H9 (cell line): ENCODE data around the gene SPDL1. TPM values are rescaled to one million over a fixed set of nuclear protein-coding genes. Genes with fewer than 3 reads are reported as not detected.

ENCODE experiments used
- DNase-seq: peaks from one replicate; pipeline ENCODE4 v3.0.0-alpha.2; 2017
- H2AFZ ChIP-seq: one replicate; pipeline ENCODE4 v1.6.1; 2013; ENCODE audit warnings: mild to moderate bottlenecking, low read length, control low read depth, moderate library complexity
- H2AK5ac ChIP-seq: 2 replicates; pipeline ENCODE4 v1.6.1; 2013; ENCODE audit warnings: low read length, control low read depth, mixed read lengths; ENCODE audit not compliant: insufficient read length
- H2BK120ac ChIP-seq: one replicate; pipeline ENCODE4 v1.6.1; 2013; ENCODE audit warnings: low read depth, mild to moderate bottlenecking, low read length, control low read depth, inconsistent platforms; ENCODE audit not compliant: poor library complexity, severe bottlenecking
- H2BK12ac ChIP-seq: 2 replicates; pipeline ENCODE4 v1.6.1; 2013; ENCODE audit warnings: low read length, control low read depth, mixed read lengths, low read depth; ENCODE audit not compliant: insufficient read length
- H2BK15ac ChIP-seq: 2 replicates; pipeline ENCODE4 v1.6.1; 2013; ENCODE audit warnings: low read depth, low read length, control low read depth
- H2BK20ac ChIP-seq: one replicate; pipeline ENCODE4 v1.6.1; 2013; ENCODE audit warnings: low read depth, mild to moderate bottlenecking, low read length, control low read depth, inconsistent platforms; ENCODE audit not compliant: poor library complexity, severe bottlenecking
- H2BK5ac ChIP-seq: 2 replicates; pipeline ENCODE4 v1.6.1; 2013; ENCODE audit warnings: low read length, control low read depth, mixed read lengths; ENCODE audit not compliant: insufficient read length
- H3K14ac ChIP-seq: 2 replicates; pipeline ENCODE4 v1.6.1; 2013; ENCODE audit warnings: low read length, control low read depth; ENCODE audit not compliant: insufficient read depth
- H3K18ac ChIP-seq: 2 replicates; pipeline ENCODE4 v1.6.1; 2013; ENCODE audit warnings: low read depth, mild to moderate bottlenecking, mixed read lengths, low read length, control low read depth; ENCODE audit not compliant: insufficient read length
- H3K23ac ChIP-seq: 2 replicates; pipeline ENCODE4 v1.6.1; 2013; ENCODE audit warnings: low read length, control low read depth, mixed read lengths, low read depth; ENCODE audit not compliant: insufficient read length
- H3K23me2 ChIP-seq: 2 replicates; pipeline ENCODE4 v1.6.1; 2013; ENCODE audit warnings: low read depth, mild to moderate bottlenecking, mixed read lengths, low read length, control low read depth; ENCODE audit not compliant: insufficient read length, poor library complexity, severe bottlenecking
- H3K27ac ChIP-seq: 2 replicates; pipeline ENCODE4 v1.5.1; 2013; ENCODE audit warnings: low read length, control low read depth, mixed read lengths, low read depth; ENCODE audit not compliant: insufficient read length
- H3K27me3 ChIP-seq: 2 replicates; pipeline ENCODE4 v1.6.1; 2013; ENCODE audit warnings: low read length, control low read depth, inconsistent platforms; ENCODE audit not compliant: insufficient read depth
- H3K4ac ChIP-seq: 2 replicates; pipeline ENCODE4 v1.6.1; 2013; ENCODE audit warnings: low read depth, mild to moderate bottlenecking, control low read depth, inconsistent platforms, low read length, moderate library complexity
- H3K4me1 ChIP-seq: 2 replicates; pipeline ENCODE4 v1.6.1; 2013; ENCODE audit warnings: low read length, control low read depth, inconsistent platforms; ENCODE audit not compliant: insufficient read depth
- H3K4me2 ChIP-seq: 2 replicates; pipeline ENCODE4 v1.6.1; 2013; ENCODE audit warnings: low read length, control low read depth, mixed read lengths; ENCODE audit not compliant: insufficient read length, insufficient read depth
- H3K56ac ChIP-seq: 2 replicates; pipeline ENCODE4 v1.6.1; 2013; ENCODE audit warnings: low read depth, mild to moderate bottlenecking, mixed read lengths, low read length, control low read depth; ENCODE audit not compliant: insufficient read length
- H3K79me1 ChIP-seq: 2 replicates; pipeline ENCODE4 v1.6.1; 2013; ENCODE audit warnings: low read depth, mild to moderate bottlenecking, moderate library complexity, low read length, control low read depth, inconsistent platforms; ENCODE audit not compliant: insufficient read depth, poor library complexity, severe bottlenecking
- H3K79me2 ChIP-seq: 2 replicates; pipeline ENCODE4 v1.6.1; 2013; ENCODE audit warnings: low read length, control low read depth, inconsistent platforms; ENCODE audit not compliant: insufficient read depth
- H3K9ac ChIP-seq: 2 replicates; pipeline ENCODE4 v1.6.1; 2013; ENCODE audit warnings: low read length, control low read depth, mixed read lengths; ENCODE audit not compliant: insufficient read length; ENCODE audit errors: extremely low read depth
- H3K9me3 ChIP-seq: one replicate; pipeline ENCODE4 v1.6.1; 2013; ENCODE audit warnings: low read depth, low read length, inconsistent platforms; ENCODE audit not compliant: control insufficient read depth
- H3T11ph ChIP-seq: one replicate; pipeline ENCODE4 v1.6.1; 2013; ENCODE audit warnings: mild to moderate bottlenecking, low read length, control low read depth, inconsistent platforms
- H4K20me1 ChIP-seq: one replicate; pipeline ENCODE4 v1.6.1; 2013; ENCODE audit not compliant: control insufficient read depth, insufficient read length, insufficient read depth
- H4K5ac ChIP-seq: 2 replicates; pipeline ENCODE4 v1.6.1; 2013; ENCODE audit warnings: low read depth, mild to moderate bottlenecking, mixed read lengths, low read length, control low read depth; ENCODE audit not compliant: insufficient read length
- H4K8ac ChIP-seq: replicated peaks from 2 replicates; pipeline ENCODE4 v1.6.1; 2013; ENCODE audit warnings: low read length, control low read depth, mixed read lengths, low read depth; ENCODE audit not compliant: insufficient read length
- H4K91ac ChIP-seq: 2 replicates; pipeline ENCODE4 v1.6.1; 2013; ENCODE audit warnings: low read depth, mild to moderate bottlenecking, moderate library complexity, mixed read lengths, low read length, control low read depth; ENCODE audit not compliant: insufficient read length
- H3K27ac Mint-ChIP-seq, 3 experiments: 2 replicates in 2 of 3; 3 replicates in 1 of 3; pipeline ENCODE4 v1.8.0; 2020 to 2021; ENCODE audit warnings: mixed read lengths in 3 of 3, mild to moderate bottlenecking in 1 of 3, moderate library complexity in 1 of 3
- H3K27me3 Mint-ChIP-seq: 2 replicates; pipeline ENCODE4 v1.8.0; 2021; ENCODE audit warnings: low read depth, mild to moderate bottlenecking, moderate library complexity, mixed read lengths
- H3K36me3 Mint-ChIP-seq, 3 experiments: 2 replicates in 2 of 3; 3 replicates in 1 of 3; pipeline ENCODE4 v1.8.0; 2020 to 2021; ENCODE audit warnings: low read depth in 3 of 3, mixed read lengths in 3 of 3; ENCODE audit not compliant: insufficient read depth in 1 of 3
- H3K4me1 Mint-ChIP-seq, 2 experiments: 2 replicates each; pipeline ENCODE4 v1.8.0; 2020; ENCODE audit warnings: mixed read lengths in 2 of 2
- H3K4me3 Mint-ChIP-seq, 2 experiments: 2 replicates in 1 of 2; 3 replicates in 1 of 2; pipeline ENCODE4 v1.8.0; 2020 to 2021; ENCODE audit warnings: mild to moderate bottlenecking in 2 of 2, mixed read lengths in 2 of 2, moderate library complexity in 1 of 2
- H3K9me3 Mint-ChIP-seq, 2 experiments: 2 replicates in 1 of 2; 3 replicates in 1 of 2; pipeline ENCODE4 v1.8.0; 2020; ENCODE audit warnings: mild to moderate bottlenecking in 2 of 2, mixed read lengths in 2 of 2, moderate library complexity in 1 of 2
- WGBS: extraction: QIAGEN DNeasy Blood & Tissue Kit; methylation state at CpG from one replicate; pipeline ENCODE4 v1.1.7; 2013; ENCODE audit warnings: missing lambda C conversion rate, low lambda C conversion rate, mixed read lengths; ENCODE audit not compliant: insufficient read length; ENCODE audit errors: extremely low coverage; 5-methylcytosine and 5-hydroxymethylcytosine counted together
- total RNA-seq: library from RNA; stranded (reverse); gene quantifications from 2 replicates; pipeline ENCODE4 v1.2.1, GENCODE V29; 2021
- TF ChIP-seq, protein P1 (sequence below): fragments of 200-600 bp; sonication (generic); conservative IDR thresholded peaks from 3 replicates; pipeline ENCODE4 v1.8.0; 2021; ENCODE audit warnings: antibody characterized with exemption, mild to moderate bottlenecking

The SPDL1 gene
- total RNA-seq, 1 experiment from 2014 or later: 49.4 TPM

DNA sequence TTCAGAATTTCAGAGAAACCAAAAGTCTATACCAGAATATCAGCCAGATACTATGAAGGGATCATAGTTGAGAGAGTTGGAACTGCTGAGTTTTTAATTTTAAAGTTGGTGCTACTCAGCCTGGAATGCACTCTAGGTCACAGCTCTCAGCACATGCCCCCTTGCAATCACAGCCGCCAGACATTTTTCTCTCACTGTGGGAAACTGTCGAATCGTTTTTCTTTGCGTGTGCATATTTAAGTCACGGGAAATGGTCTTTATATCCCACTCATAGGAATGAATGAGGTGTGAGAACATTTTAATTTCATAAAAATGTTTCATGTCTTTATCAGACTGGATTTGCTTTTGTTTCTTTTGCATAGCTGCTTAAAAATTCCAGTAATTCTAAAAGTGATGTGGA lies 12.2 kb upstream of the SPDL1 start:
- 0 out of 2 replicates have a peak, but pooled peaks cover 2% of the 10 kb centered on the region for H3K4me1 ChIP-seq
- no peak for DNase-seq
- no peak overlapping the region for H2AK5ac ChIP-seq
- WGBS: no CpG with 5 or more reads among the region's 5 CpGs
- Mint-ChIP-seq H3K27ac (no peak overlapping the region), H3K4me1 (peaks cover 2% of the 10 kb centered on the region in 2 experiments; a peak in 3 of 4 replicates), H3K4me3 (no peak overlapping the region), H3K36me3 (no peaks in the 10 kb centered on the region), H3K9me3 (no peaks in the 10 kb centered on the region), H3K27me3 (peaks cover 36% of the 10 kb centered on the region)
- H4K91ac ChIP-seq: no peak overlapping the region
- H2BK20ac ChIP-seq: no peak overlapping the region
- H3K9ac ChIP-seq: no peak overlapping the region
- H3K14ac ChIP-seq: no peak overlapping the region
- H3K9me3 ChIP-seq: no peaks in the 10 kb centered on the region
- H3K18ac ChIP-seq: no peak overlapping the region
- H3K4me2 ChIP-seq: no peak overlapping the region
- no peaks in the 10 kb centered on the region for H3K79me1 ChIP-seq
- no peak overlapping the region for H3K27ac ChIP-seq
- H2BK5ac ChIP-seq: no peak overlapping the region
- no peak overlapping the region for H3K56ac ChIP-seq
- no peak overlapping the region for H3K23ac ChIP-seq
- no peak overlapping the region for H3T11ph ChIP-seq
- H3K79me2 ChIP-seq: no peaks in the 10 kb centered on the region
- H3K27me3 ChIP-seq: no peaks in the 10 kb centered on the region
- no peak overlapping the region for H2BK120ac ChIP-seq
- TF ChIP-seq, protein P1, sequence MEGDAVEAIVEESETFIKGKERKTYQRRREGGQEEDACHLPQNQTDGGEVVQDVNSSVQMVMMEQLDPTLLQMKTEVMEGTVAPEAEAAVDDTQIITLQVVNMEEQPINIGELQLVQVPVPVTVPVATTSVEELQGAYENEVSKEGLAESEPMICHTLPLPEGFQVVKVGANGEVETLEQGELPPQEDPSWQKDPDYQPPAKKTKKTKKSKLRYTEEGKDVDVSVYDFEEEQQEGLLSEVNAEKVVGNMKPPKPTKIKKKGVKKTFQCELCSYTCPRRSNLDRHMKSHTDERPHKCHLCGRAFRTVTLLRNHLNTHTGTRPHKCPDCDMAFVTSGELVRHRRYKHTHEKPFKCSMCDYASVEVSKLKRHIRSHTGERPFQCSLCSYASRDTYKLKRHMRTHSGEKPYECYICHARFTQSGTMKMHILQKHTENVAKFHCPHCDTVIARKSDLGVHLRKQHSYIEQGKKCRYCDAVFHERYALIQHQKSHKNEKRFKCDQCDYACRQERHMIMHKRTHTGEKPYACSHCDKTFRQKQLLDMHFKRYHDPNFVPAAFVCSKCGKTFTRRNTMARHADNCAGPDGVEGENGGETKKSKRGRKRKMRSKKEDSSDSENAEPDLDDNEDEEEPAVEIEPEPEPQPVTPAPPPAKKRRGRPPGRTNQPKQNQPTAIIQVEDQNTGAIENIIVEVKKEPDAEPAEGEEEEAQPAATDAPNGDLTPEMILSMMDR: no peak
- H3K4ac ChIP-seq: no peak overlapping the region
- no peak overlapping the region for H2BK12ac ChIP-seq
- H4K5ac ChIP-seq: no peak overlapping the region
- H2BK15ac ChIP-seq: no peak overlapping the region
- H2AFZ ChIP-seq: no peak overlapping the region
- H3K23me2 ChIP-seq: no peaks in the 10 kb centered on the region
- no peak overlapping the region for H4K8ac ChIP-seq
- no peaks in the 10 kb centered on the region for H4K20me1 ChIP-seq
